GM12892 (cell line): ENCODE data around the gene CHCHD10.
A peak's percentile ranks its signal among the peaks of the same experiment; 100 is the strongest.

Source experiments
- DNase-seq: peaks from one replicate; pipeline ENCODE4 v3.0.0; 2011; ENCODE audit not compliant: insufficient read length
- FAIRE-seq: peaks from 2 replicates; lab custom pipeline; 2011; peaks lifted over from hg19 to GRCh38; lab: Jason Lieb, UNC
- POLR2A ChIP-seq: IDR thresholded peaks from 2 replicates; pipeline ENCODE4 v1.6.1; 2011; ENCODE audit warnings: low read depth, low read length, control low read depth
- POLR2AphosphoS5 ChIP-seq: IDR thresholded peaks from 2 replicates; pipeline ENCODE4 v1.6.1; 2011; ENCODE audit warnings: low read depth, low read length, control low read depth
- TAF1 ChIP-seq: IDR thresholded peaks from 2 replicates; pipeline ENCODE4 v1.6.1; 2011; ENCODE audit warnings: low read depth, mild to moderate bottlenecking, control low read depth, low read length, borderline replicate concordance

The CHCHD10 gene

DNA sequence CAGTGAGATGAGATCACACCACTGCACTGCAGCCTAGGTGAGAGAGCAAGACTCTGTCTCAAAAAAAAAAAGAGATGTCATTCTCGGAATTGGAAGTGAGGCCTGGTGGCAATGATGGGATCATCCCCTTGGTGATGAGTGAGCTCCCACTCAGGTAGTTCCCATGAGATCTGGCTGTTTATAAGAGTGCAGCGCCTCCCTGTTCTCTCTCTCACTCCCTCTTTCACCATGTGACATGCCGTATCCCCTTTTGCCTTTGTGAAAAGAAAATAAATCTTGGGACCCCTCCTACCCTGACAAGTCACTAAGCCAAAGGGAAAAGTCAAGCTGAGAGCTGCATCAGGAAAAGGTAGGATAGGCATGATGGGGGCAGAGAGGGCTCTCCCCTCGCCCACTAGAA, 45.6 kb downstream of the CHCHD10 start:
- no peak for TF ChIP-seq POLR2AphosphoS5
- no peak for TF ChIP-seq POLR2A
- TF ChIP-seq TAF1 = no peak
- FAIRE-seq (no peak), DNase-seq (no peak)

DNA sequence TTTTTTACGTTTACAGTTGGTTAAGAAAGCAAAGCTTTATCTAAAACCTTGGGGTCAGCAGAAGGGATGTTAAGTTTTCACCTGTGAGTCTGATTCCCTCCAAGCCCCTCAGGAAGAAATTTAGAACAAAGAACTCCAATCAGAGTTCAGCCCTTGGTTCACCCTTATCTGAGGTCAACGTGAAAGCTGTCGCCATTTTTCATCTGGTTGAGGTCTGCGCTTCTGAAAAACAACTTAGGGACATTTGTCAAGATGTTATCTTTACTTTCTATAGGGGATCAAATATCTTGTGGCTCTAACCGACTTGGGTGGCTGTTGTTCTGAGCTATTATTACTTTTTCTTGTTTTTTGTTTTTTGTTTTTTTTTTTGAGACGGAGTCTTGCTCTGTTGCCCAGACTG, 46.9 kb downstream of the CHCHD10 start:
- no peak for FAIRE-seq
- DNase-seq = no peak

DNA sequence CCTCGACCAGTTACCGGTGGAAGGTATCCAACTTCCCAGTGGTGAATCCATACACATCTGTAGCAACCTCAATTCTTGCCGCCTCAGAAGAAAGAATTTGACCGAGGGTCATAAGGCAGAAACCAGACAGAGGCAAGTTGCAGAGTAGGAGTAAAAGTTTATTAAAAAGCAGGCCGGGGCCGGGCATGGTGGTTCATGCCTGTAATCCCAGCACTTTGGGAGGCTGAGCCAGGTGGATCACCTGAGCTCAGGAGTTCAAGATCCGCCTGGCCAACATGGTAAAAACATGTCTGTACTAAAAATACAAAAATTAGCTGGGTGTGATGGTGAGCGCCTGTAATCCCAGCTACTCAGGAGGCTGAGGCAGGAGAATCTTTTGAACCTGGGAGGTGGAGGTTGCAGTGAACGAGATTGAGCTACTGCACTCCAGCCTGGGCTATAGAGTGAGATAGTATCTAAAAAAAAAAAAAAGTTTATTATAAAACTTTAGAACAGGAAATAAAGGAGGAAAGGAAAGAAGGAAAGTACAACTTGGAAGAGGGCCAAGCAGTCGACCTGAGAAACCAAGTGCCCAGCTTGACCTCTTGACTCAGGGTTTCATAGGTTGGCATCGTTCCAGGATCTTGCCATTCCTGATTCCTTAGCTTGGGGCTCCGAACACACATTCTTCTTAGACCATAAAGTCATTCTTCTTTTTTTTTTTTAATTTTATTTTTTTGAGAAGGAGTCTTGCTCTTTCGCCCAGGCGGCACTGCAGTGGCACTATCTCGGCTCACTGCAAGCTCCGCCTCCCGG, 49.2 kb downstream of the CHCHD10 start:
- DNase-seq = no peak
- TF ChIP-seq POLR2A (no peak), TAF1 (no peak), POLR2AphosphoS5 (no peak)
- FAIRE-seq = peak; percentile 65

More for the DNA sequence above, 46.9 kb downstream of the CHCHD10 start:
- TF ChIP-seq TAF1 (no peak), POLR2A (no peak), POLR2AphosphoS5 (no peak)

DNA sequence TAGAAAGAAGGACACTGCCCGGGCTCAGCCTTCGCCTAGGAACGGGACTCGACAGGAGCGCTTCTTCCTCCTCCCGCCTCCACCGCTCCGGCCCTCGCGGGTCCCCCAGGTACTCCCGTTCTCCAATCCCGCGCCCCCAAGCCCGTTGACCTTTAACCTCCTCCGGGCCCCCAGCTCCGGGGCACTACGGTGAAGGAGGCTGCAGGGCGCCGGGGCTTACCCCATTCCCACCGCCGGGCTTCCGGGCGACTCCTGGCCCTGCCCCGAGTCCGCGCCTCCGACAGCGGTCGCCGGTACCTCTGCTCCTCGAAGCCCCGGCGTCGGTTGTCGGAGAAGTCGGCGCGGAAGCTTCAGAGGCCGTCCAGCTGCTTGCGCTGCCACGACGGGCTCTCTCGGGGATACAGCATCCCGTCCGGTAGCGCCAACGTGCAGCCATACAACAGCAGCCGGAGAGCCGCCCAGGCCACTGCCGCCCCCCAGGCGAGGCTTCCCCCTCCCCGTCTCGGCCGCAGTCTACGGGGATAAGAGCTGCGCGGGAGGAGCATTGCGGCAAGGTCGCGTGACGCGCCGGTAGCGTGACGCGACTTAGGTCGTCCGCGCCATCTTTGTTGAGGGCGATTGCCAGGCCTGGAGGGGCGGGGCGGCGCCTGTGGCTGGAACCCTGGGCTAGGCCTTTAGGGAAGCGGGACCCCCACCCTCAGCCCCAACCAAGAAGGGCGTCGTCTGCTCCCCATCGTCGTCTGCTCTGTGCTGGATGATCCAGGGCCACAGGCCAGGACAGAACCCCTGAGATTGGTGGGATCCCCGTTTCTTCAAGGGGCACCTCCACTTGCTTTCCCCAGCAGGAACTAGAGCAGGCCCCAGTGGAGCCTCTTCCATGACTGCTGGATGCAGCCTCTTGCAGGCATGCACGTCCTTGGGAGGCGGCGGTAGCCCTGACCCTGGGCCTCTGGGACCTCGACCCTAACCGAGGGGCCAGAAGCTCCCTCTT, 50.7 kb downstream of the CHCHD10 start:
- TF ChIP-seq POLR2A (peak; percentile 94), TAF1 (peak; percentile 43; the same call in 1 of the 2 replicates), POLR2AphosphoS5 (peak; percentile 93)
- peak; percentile 99 for DNase-seq
- peak; percentile 100 for FAIRE-seq
